Panc1 (cell line): ENCODE data around the gene NT5E. TPM values are rescaled to one million over a fixed set of nuclear protein-coding genes. Genes with fewer than 3 reads are reported as not detected.

Source experiments
- ATAC-seq: fragments of 200-7000 bp; cut with Tn5 transposase; 2 replicates; pipeline ENCODE4 v1.9.1; 2020; ENCODE audit warnings: mild to moderate bottlenecking, moderate library complexity
- BruUV-seq: library from RNA; stranded (reverse); fragments of 400-500 nt; replicated peaks from 2 replicates; lab custom pipeline; 2021; lab: Mats Ljungman, UMichigan
- CTCF ChIA-PET: fragments of 300-600 bp; sonication (Branson Sonifier 250); formaldehyde crosslinking; loops from one replicate; lab custom pipeline; 2022; ENCODE audit warnings: antibody characterized with exemption; lab: Charles Lee
- POLR2A ChIA-PET: fragments of 300-600 bp; sonication (Branson Sonifier 250); formaldehyde crosslinking; loops from one replicate; lab custom pipeline; 2022; ENCODE audit warnings: antibody characterized with exemption; lab: Charles Lee
- DNase-seq: peaks from one replicate; pipeline ENCODE4 v3.0.0-alpha.2; 2010; ENCODE audit warnings: low read depth, low spot score
- H3K27ac ChIP-seq: 2 replicates; pipeline ENCODE4 v1.5.1; 2011; ENCODE audit warnings: mild to moderate bottlenecking, low read length, inconsistent platforms
- H3K27me3 ChIP-seq: fragments of 200-500 bp; sonication (Bioruptor generic); 2 replicates; pipeline ENCODE4 v1.6.0; 2014; ENCODE audit warnings: low read length, inconsistent platforms; ENCODE audit not compliant: control insufficient read depth, insufficient read depth
- H3K36me3 ChIP-seq: fragments of 200-500 bp; sonication (Bioruptor generic); 2 replicates; pipeline ENCODE4 v1.5.1; 2014; ENCODE audit warnings: inconsistent platforms, mild to moderate bottlenecking, low read length, moderate library complexity; ENCODE audit not compliant: control insufficient read depth, insufficient read depth
- H3K4me1 ChIP-seq: 2 replicates; pipeline ENCODE4 v1.5.1; 2011; ENCODE audit warnings: inconsistent platforms, mild to moderate bottlenecking, low read length, moderate library complexity; ENCODE audit not compliant: control insufficient read depth, insufficient read depth
- H3K4me3 ChIP-seq, 2 experiments: 2 replicates each; pipeline ENCODE4 v1.5.1; 2011 to 2012; ENCODE audit warnings: low read depth in 2 of 2, low read length in 2 of 2, mild to moderate bottlenecking in 2 of 2, inconsistent platforms in 1 of 2, moderate library complexity in 1 of 2
- H3K9me3 ChIP-seq: fragments of 200-500 bp; sonication (Bioruptor generic); 2 replicates; pipeline ENCODE4 v1.5.1; 2014; ENCODE audit warnings: low read depth, mild to moderate bottlenecking, inconsistent platforms, low read length, moderate library complexity; ENCODE audit not compliant: control insufficient read depth, insufficient read depth
- POLR2AphosphoS5 ChIP-seq: IDR thresholded peaks from 2 replicates; pipeline ENCODE4 v1.6.1; 2012; ENCODE audit warnings: mild to moderate bottlenecking, low read depth, low read length, moderate library complexity
- SIN3A ChIP-seq: IDR thresholded peaks from 2 replicates; pipeline ENCODE4 v1.6.1; 2012; ENCODE audit warnings: low read depth, mild to moderate bottlenecking, low read length, moderate library complexity, borderline replicate concordance; ENCODE audit not compliant: insufficient read depth
- TCF7L2 ChIP-seq: IDR thresholded peaks from 2 replicates; pipeline ENCODE4 v1.6.1; 2011; ENCODE audit warnings: mild to moderate bottlenecking, low read depth, low read length, inconsistent platforms
- in situ Hi-C: cut with HindIII; loops from 2 replicates; pipeline ENCODE4 v1.10.0; 2016; ENCODE audit warnings: low sequenced_read_pairs, low pct_unique_long_range_greater_than_20kb
- intact Hi-C: fragments of 100-400 bp; cut with micrococcal nuclease; formaldehyde crosslinking; loops from one replicate; pipeline ENCODE4 v1.10.0; 2022; ENCODE audit not compliant: unreplicated experiment
- total RNA-seq: library from RNA; stranded (reverse); gene quantifications from one replicate; pipeline ENCODE4 v1.2.1, GENCODE V29; 2021; ENCODE audit not compliant: unreplicated experiment
- TF ChIP-seq, protein P1 (sequence below), 2 experiments: IDR thresholded peaks; 2 replicates each; pipeline ENCODE4 v1.6.1; 2011 to 2012; ENCODE audit warnings: low read depth in 2 of 2, control low read depth in 1 of 2, low read length in 1 of 2, mild to moderate bottlenecking in 1 of 2, moderate library complexity in 1 of 2; ENCODE audit not compliant: insufficient read depth in 1 of 2
- TF ChIP-seq, protein P2 (sequence below): fragments of 450-650 bp; IDR thresholded peaks from 2 replicates; pipeline ENCODE4 v1.5.1; 2017; ENCODE audit warnings: mild to moderate bottlenecking

NT5E gene
- total RNA-seq, 1 experiment from 2014 or later: 58.4 TPM

DNA sequence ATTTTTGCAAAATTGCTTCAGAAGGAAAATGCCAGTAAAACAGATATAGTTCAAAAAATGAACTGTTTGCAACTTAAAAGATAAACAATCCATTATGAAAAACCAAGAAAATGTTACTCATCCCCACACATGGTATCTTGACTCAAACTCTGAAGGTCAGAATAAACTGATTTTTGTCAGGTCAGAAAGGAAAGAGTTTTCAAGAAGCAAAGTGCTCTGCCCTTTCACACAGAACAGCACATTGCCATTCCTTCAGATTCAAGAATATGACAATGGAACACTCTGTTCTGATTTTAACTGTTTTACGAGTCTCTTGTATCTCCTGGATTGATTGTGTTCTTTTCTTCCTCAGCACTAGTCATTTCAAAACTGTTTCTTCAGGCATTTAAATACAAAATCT, 33.8 kb upstream of the NT5E start:
- no peak for ATAC-seq
- ChIA-PET CTCF (no interaction called here), POLR2A (no interaction called here)
- BruUV-seq: no TSS peak
- in situ Hi-C loops (no loop called here), intact Hi-C loops (no loop called here)
- Histone ChIP-seq H3K4me3 (no peak overlapping the region), H3K27me3 (no peaks in the 10 kb centered on the region), H3K9me3 (no peaks in the 10 kb centered on the region), H3K27ac (no peak overlapping the region), H3K4me1 (no peaks in the 10 kb centered on the region), H3K36me3 (no peaks in the 10 kb centered on the region)
- no peak for TF ChIP-seq POLR2AphosphoS5
- TF ChIP-seq TCF7L2: no peak
- no peak for DNase-seq

DNA sequence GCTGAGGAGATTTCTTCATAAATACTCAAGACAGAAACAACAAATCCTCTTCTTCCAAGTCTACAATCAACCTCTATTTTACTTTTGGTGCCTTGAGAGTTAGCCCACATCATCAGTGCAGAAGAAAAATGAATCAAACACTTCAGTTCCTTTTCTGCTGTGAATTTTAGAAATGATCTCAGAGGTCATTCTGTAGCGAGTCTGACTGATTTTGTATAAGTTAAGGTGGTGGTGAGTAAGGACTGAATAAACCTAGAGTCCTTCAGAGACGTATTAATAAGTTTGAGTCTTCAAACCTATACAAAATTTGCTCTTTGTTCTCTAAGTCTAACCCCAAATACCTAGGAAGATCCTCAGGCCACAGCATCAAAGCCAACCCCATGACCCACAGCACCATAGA, 33.1 kb upstream of the NT5E start:
- no peaks in the 10 kb centered on the region for H3K9me3 ChIP-seq
- no peak overlapping the region for H3K27ac ChIP-seq
- CTCF ChIA-PET: no interaction called here
- H3K4me3 ChIP-seq: no peak overlapping the region
- in situ Hi-C loops (no loop called here), intact Hi-C loops (no loop called here)
- POLR2A ChIA-PET: no interaction called here
- no peaks in the 10 kb centered on the region for H3K36me3 ChIP-seq
- no peaks in the 10 kb centered on the region for H3K27me3 ChIP-seq
- no peak for ATAC-seq
- no peak for DNase-seq
- H3K4me1 ChIP-seq: no peaks in the 10 kb centered on the region
- no TSS peak for BruUV-seq
- TF ChIP-seq, protein P1, sequence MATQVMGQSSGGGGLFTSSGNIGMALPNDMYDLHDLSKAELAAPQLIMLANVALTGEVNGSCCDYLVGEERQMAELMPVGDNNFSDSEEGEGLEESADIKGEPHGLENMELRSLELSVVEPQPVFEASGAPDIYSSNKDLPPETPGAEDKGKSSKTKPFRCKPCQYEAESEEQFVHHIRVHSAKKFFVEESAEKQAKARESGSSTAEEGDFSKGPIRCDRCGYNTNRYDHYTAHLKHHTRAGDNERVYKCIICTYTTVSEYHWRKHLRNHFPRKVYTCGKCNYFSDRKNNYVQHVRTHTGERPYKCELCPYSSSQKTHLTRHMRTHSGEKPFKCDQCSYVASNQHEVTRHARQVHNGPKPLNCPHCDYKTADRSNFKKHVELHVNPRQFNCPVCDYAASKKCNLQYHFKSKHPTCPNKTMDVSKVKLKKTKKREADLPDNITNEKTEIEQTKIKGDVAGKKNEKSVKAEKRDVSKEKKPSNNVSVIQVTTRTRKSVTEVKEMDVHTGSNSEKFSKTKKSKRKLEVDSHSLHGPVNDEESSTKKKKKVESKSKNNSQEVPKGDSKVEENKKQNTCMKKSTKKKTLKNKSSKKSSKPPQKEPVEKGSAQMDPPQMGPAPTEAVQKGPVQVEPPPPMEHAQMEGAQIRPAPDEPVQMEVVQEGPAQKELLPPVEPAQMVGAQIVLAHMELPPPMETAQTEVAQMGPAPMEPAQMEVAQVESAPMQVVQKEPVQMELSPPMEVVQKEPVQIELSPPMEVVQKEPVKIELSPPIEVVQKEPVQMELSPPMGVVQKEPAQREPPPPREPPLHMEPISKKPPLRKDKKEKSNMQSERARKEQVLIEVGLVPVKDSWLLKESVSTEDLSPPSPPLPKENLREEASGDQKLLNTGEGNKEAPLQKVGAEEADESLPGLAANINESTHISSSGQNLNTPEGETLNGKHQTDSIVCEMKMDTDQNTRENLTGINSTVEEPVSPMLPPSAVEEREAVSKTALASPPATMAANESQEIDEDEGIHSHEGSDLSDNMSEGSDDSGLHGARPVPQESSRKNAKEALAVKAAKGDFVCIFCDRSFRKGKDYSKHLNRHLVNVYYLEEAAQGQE (IDR thresholded peaks at IDR 0.05; ENCODE audit: insufficient read depth in 1 of 2, low read depth in 2 of 2, low read length in 1 of 2): no peak
- no peak for TF ChIP-seq POLR2AphosphoS5
- TF ChIP-seq SIN3A: no peak
- TF ChIP-seq, protein P2, sequence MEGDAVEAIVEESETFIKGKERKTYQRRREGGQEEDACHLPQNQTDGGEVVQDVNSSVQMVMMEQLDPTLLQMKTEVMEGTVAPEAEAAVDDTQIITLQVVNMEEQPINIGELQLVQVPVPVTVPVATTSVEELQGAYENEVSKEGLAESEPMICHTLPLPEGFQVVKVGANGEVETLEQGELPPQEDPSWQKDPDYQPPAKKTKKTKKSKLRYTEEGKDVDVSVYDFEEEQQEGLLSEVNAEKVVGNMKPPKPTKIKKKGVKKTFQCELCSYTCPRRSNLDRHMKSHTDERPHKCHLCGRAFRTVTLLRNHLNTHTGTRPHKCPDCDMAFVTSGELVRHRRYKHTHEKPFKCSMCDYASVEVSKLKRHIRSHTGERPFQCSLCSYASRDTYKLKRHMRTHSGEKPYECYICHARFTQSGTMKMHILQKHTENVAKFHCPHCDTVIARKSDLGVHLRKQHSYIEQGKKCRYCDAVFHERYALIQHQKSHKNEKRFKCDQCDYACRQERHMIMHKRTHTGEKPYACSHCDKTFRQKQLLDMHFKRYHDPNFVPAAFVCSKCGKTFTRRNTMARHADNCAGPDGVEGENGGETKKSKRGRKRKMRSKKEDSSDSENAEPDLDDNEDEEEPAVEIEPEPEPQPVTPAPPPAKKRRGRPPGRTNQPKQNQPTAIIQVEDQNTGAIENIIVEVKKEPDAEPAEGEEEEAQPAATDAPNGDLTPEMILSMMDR: no peak
- no peak for TF ChIP-seq TCF7L2

DNA sequence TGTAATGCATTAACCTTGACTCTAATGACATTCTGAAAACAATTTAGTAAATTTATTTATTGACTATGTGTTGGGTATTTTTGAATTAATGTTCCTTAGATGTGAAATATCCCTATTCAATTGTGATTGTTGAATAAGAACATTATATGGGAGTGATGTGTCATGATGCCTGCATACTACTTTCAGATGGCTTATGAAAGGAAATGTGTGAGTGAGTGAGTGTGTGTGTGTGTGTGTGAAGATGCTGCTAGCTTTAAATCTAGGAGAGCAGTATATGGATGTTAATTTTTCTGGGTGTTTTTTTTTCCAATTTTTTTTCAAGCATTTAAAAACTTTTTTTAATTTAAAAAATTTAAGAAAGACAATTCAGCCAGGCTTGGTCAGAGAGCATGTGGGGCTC, 32.5 kb upstream of the NT5E start:
- ChIA-PET POLR2A (no interaction called here), CTCF (no interaction called here)
- Histone ChIP-seq H3K4me3 (no peak overlapping the region), H3K27me3 (no peaks in the 10 kb centered on the region), H3K27ac (no peak overlapping the region), H3K36me3 (no peaks in the 10 kb centered on the region), H3K9me3 (no peaks in the 10 kb centered on the region), H3K4me1 (no peaks in the 10 kb centered on the region)
- DNase-seq (no peak), ATAC-seq (no peak)
- no TSS peak for BruUV-seq
- TF ChIP-seq, protein P1 (IDR thresholded peaks at IDR 0.05; ENCODE audit: insufficient read depth in 1 of 2, low read depth in 2 of 2, low read length in 1 of 2): no peak
- TF ChIP-seq POLR2AphosphoS5 (no peak), TCF7L2 (no peak), SIN3A (no peak)
- TF ChIP-seq, protein P2: no peak
- in situ Hi-C loops (no loop called here), intact Hi-C loops (no loop called here)
